ENCODE data around the gene MPI. TPM values are rescaled to one million over a fixed set of nuclear protein-coding genes. Genes with fewer than 3 reads are reported as not detected.

The MPI gene
- total and polyA plus RNA-seq, 2 of the 8 experiments (the other 6 are each of a cell fraction or from before 2014, with no cell fraction given) = 31.0 to 74.8 TPM

GRCh38 chr15:74884428-74885223, 5.2 kb upstream of the MPI start (continued):
- TF ChIP-seq CREB1 (IDR thresholded peaks at IDR 0.05) (no peak), EGR1 (IDR thresholded peaks at IDR 0.05; ENCODE audit: borderline replicate concordance, low read depth, low read length) (no peak)
- TF ChIP-seq, protein P1, sequence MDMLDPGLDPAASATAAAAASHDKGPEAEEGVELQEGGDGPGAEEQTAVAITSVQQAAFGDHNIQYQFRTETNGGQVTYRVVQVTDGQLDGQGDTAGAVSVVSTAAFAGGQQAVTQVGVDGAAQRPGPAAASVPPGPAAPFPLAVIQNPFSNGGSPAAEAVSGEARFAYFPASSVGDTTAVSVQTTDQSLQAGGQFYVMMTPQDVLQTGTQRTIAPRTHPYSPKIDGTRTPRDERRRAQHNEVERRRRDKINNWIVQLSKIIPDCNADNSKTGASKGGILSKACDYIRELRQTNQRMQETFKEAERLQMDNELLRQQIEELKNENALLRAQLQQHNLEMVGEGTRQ (IDR thresholded peaks at IDR 0.05; ENCODE audit: low read length) = no peak
